ENCODE results near the gene C1orf226.

- TF ChIP-seq CTCF (IDR thresholded peaks at IDR 0.05) (no peak), POLR2A (IDR thresholded peaks at IDR 0.05) (no peak)
These were observed 49.1 kb downstream of the C1orf226 start for GRCh38 chr1:162430583-162430982.
